ENCODE data around the gene AGR2.

Gene AGR2

DNA sequence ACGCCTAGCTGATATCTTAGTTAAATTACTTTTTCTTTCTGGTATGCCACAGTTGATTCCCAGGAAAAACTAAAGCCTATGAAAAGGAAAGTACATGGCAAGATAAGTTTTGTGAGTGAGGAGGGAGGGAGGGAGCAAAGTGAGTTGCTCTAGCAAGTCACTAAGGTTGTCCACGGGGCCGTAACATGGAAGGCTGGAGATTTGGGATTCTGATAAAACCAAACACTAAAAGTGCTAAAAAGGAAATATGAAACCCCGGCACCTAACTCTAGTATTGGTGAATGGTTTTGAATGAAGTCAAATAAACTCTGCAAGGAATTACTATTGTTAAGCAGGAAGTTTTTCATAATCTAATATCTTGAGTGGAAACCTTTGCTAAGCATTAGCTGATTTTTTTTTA lies 1.7 kb downstream of the AGR2 start:
- FAIRE-seq, result no peak
- TF ChIP-seq CTCF (IDR thresholded peaks at IDR 0.05; ENCODE audit: insufficient read depth, missing control alignments), result no peak

GRCh38 chr7:16801579-16801978 lies 3.2 kb downstream of the AGR2 start:
- no peak for DNase-seq (ENCODE audit: insufficient read length, low spot score)
- TF ChIP-seq CTCF (IDR thresholded peaks at IDR 0.05; ENCODE audit: insufficient read depth, missing control alignments), result no peak
- no peak for FAIRE-seq

More for the DNA sequence above, 1.7 kb downstream of the AGR2 start:
- DNase-seq (ENCODE audit: insufficient read length, low spot score), result no peak

DNA sequence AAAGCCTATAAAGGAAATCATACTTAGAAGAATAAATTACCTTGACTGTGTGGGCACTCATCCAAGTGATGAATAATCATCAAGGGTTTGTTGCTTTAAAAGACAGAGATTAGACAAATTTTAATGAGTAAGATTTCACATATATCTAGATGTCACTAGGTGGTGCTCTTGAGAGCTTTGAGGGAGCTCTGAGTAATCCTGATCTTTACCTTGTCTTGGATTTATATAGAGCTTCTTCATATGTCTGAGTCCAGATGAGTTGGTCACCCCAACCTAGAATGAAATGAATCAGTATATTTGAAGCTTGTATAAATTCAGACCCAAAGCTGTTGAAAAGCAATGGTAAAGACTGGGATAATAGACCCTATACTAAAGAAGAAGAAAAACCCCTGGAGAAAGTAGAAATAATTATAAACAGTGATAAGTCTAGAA lies 3.7 kb downstream of the AGR2 start:
- peak; percentile 50 for TF ChIP-seq CTCF (IDR thresholded peaks at IDR 0.05; ENCODE audit: insufficient read depth, missing control alignments)
- FAIRE-seq, result peak; percentile 58
- peak; percentile 23 for DNase-seq (ENCODE audit: insufficient read length, low spot score)

GRCh38 chr7:16795624-16796023 lies 9.2 kb downstream of the AGR2 start:
- DNase-seq (ENCODE audit: insufficient read length, low spot score), result no peak
- no peak for TF ChIP-seq CTCF (IDR thresholded peaks at IDR 0.05; ENCODE audit: insufficient read depth, missing control alignments)
- FAIRE-seq, result no peak

DNA sequence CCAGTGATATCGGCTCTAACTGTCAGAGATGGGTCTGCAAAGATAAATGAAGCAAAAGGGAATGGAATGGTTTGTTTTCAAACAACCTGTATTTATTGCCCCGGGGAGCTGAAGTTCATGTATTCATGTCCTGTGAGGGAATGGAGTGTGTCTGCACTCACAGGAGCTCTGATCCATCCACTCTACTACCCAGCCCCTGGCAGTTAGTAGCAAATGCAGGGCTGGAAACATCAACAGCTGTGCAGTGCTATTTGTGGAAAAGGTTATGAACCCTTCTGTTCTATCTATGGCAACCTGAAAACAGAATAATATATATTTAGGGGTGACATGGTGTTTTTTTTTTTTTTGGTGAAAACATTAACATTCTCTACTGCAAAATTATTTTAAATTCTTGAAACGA lies 9.8 kb downstream of the AGR2 start:
- no peak for FAIRE-seq
- TF ChIP-seq CTCF (IDR thresholded peaks at IDR 0.05; ENCODE audit: insufficient read depth, missing control alignments), result no peak
- no peak for DNase-seq (ENCODE audit: insufficient read length, low spot score)

- DNase-seq (ENCODE audit: insufficient read length, low spot score) (no peak), FAIRE-seq (no peak)
- no peak for TF ChIP-seq CTCF (IDR thresholded peaks at IDR 0.05; ENCODE audit: insufficient read depth, missing control alignments)
Observed at GRCh38 chr7:16791905-16792698, 12.7 kb downstream of the AGR2 start.

DNA sequence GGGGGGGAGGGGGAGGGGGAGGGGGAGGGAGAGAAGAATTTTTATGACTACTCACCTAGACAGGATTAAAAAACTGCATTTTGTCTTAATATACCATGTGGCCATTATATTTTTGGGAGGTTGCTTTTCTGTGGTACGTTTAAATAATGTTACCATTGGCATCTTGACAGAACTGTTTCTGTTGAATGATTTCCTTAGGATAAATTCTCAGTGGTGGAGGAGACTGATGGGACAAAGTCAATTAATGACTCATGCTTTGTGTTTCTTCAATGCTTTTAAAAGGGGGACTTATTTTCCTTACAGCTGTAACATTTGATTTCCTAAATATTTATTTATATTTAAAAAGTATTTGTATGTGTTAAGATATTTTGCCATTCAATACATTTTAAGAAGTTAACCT lies 13.7 kb downstream of the AGR2 start:
- no peak for TF ChIP-seq CTCF (IDR thresholded peaks at IDR 0.05; ENCODE audit: insufficient read depth, missing control alignments)
- FAIRE-seq (no peak), DNase-seq (ENCODE audit: insufficient read length, low spot score) (no peak)

All from D721Med (cell line).